SU-DHL-6 (cell line): ENCODE data around the gene NFKBIL1.
A peak's percentile ranks its signal among the peaks of the same experiment; 100 is the strongest.

Experiments
- H2AFZ ChIP-seq: fragments of 200-600 bp; sonication (generic); 2 replicates; pipeline ENCODE4 v1.6.1; 2014; ENCODE audit warnings: low read depth, mild to moderate bottlenecking, moderate library complexity, mixed read lengths, antibody characterized with exemption, low read length; ENCODE audit not compliant: severe bottlenecking
- H3F3A ChIP-seq: fragments of 200-600 bp; shearing (Covaris generic); 2 replicates; pipeline ENCODE4 v1.6.0; 2016; ENCODE audit warnings: antibody characterized with exemption, mild to moderate bottlenecking; ENCODE audit not compliant: insufficient read depth
- H3K27ac ChIP-seq: fragments of 200-600 bp; sonication (generic); 2 replicates; pipeline ENCODE4 v1.5.1; 2016; ENCODE audit warnings: low read depth, mild to moderate bottlenecking, low read length, moderate library complexity, mixed read lengths
- H3K27me3 ChIP-seq: fragments of 200-600 bp; sonication (generic), shearing (Covaris generic); 2 replicates; pipeline ENCODE4 v1.6.0; 2014; ENCODE audit warnings: mild to moderate bottlenecking, low read length
- H3K36me3 ChIP-seq: fragments of 200-600 bp; sonication (generic); 2 replicates; pipeline ENCODE4 v1.6.1; 2014; ENCODE audit warnings: mild to moderate bottlenecking, low read length, mixed read lengths
- H3K4me2 ChIP-seq: fragments of 300-600, 200-600 bp; shearing (Covaris generic), sonication (generic); 2 replicates; pipeline ENCODE4 v1.6.0; 2014; ENCODE audit warnings: low read length, low read depth, mild to moderate bottlenecking; ENCODE audit not compliant: poor library complexity, severe bottlenecking
- H3K4me3 ChIP-seq: fragments of 200-600 bp; sonication (generic); 2 replicates; pipeline ENCODE4 v1.5.1; 2014; ENCODE audit warnings: antibody characterized with exemption, low read length, mild to moderate bottlenecking, mixed read lengths; ENCODE audit not compliant: insufficient read depth, poor library complexity, severe bottlenecking
- H3K79me2 ChIP-seq: fragments of 200-600 bp; sonication (generic); 2 replicates; pipeline ENCODE4 v1.6.1; 2014; ENCODE audit warnings: mild to moderate bottlenecking, low read length, moderate library complexity; ENCODE audit not compliant: insufficient read depth
- H3K9ac ChIP-seq: fragments of 200-600 bp; sonication (generic); 2 replicates; pipeline ENCODE4 v1.7.0; 2014; ENCODE audit warnings: mild to moderate bottlenecking, low read length
- H3K9me2 ChIP-seq: fragments of 200-600 bp; sonication (generic); replicated peaks from 2 replicates; pipeline ENCODE4 v1.6.1; 2014; ENCODE audit warnings: low read length; ENCODE audit not compliant: insufficient read depth
- H3K9me3 ChIP-seq: fragments of 200-600 bp; sonication (generic); 2 replicates; pipeline ENCODE4 v1.6.1; 2014; ENCODE audit warnings: low read length, mixed read lengths; ENCODE audit not compliant: insufficient read depth
- H4K20me1 ChIP-seq: fragments of 200-600 bp; sonication (generic); 2 replicates; pipeline ENCODE4 v1.6.1; 2014; ENCODE audit warnings: low read depth, mild to moderate bottlenecking, antibody characterized with exemption, low read length, moderate library complexity, mixed read lengths
- CTCF ChIP-seq: fragments of 200-600 bp; sonication (generic); IDR thresholded peaks from one replicate; pipeline ENCODE4 v1.5.1; 2017; ENCODE audit warnings: antibody characterized with exemption, mild to moderate bottlenecking, low read length, moderate library complexity; ENCODE audit not compliant: insufficient read depth, poor library complexity, severe bottlenecking
- EZH2phosphoT487 ChIP-seq: fragments of 200-600 bp; sonication (generic), shearing (Covaris generic); conservative IDR thresholded peaks from 2 replicates; pipeline ENCODE4 v1.6.1; 2018; ENCODE audit warnings: mild to moderate bottlenecking, antibody characterized with exemption, low read length, moderate library complexity, mixed read lengths

NFKBIL1 gene

GRCh38 chr6:31580438-31580740, 33.0 kb downstream of the NFKBIL1 start:
- H3K27me3 ChIP-seq, result no peaks in the 10 kb centered on the region
- H3K79me2 ChIP-seq, result peaks cover 37% of the 10 kb centered on the region
- H3F3A ChIP-seq, result peaks cover 88% of the 10 kb centered on the region
- no peaks in the 10 kb centered on the region for H4K20me1 ChIP-seq
- peak overlapping the region; percentile 86 for H3K4me2 ChIP-seq
- no peaks in the 10 kb centered on the region for H3K9me3 ChIP-seq
- H3K9me2 ChIP-seq, result no peaks in the 10 kb centered on the region
- H3K9ac ChIP-seq, result peak overlapping the region; percentile 87
- peak overlapping the region; percentile 15 for H2AFZ ChIP-seq
- no peak for TF ChIP-seq EZH2phosphoT487
- TF ChIP-seq CTCF, result no peak
- H3K36me3 ChIP-seq, result peaks cover 3% of the 10 kb centered on the region; the same call in 1 of the 2 replicates
- H3K27ac ChIP-seq, result peak overlapping the region; percentile 92
- H3K4me3 ChIP-seq, result peak overlapping the region; percentile 86

- H3K4me3 ChIP-seq, result peak overlapping the region; percentile 86
- H3K27ac ChIP-seq, result peak overlapping the region; percentile 92
- H3F3A ChIP-seq, result peaks cover 89% of the 10 kb centered on the region
- H3K9me3 ChIP-seq, result no peaks in the 10 kb centered on the region
- H3K4me2 ChIP-seq, result peak overlapping the region; percentile 86
- TF ChIP-seq EZH2phosphoT487, result no peak
- peak; percentile 100 for TF ChIP-seq CTCF
- peak overlapping the region; percentile 87 for H3K9ac ChIP-seq
- H2AFZ ChIP-seq, result peak overlapping the region; percentile 15
- H4K20me1 ChIP-seq, result no peaks in the 10 kb centered on the region
- peaks cover 32% of the 10 kb centered on the region for H3K79me2 ChIP-seq
- H3K9me2 ChIP-seq, result no peaks in the 10 kb centered on the region
- no peaks in the 10 kb centered on the region for H3K27me3 ChIP-seq
- peaks cover 3% of the 10 kb centered on the region; the same call in 1 of the 2 replicates for H3K36me3 ChIP-seq
Observed at GRCh38 chr6:31580807-31581433, 33.5 kb downstream of the NFKBIL1 start.

GRCh38 chr6:31581434-31582229, 34.2 kb downstream of the NFKBIL1 start:
- Histone ChIP-seq H3K9me2 (no peaks in the 10 kb centered on the region), H3F3A (peaks cover 85% of the 10 kb centered on the region), H3K9ac (peak overlapping the region; percentile 87), H3K27me3 (no peaks in the 10 kb centered on the region), H3K79me2 (peaks cover 25% of the 10 kb centered on the region), H4K20me1 (no peaks in the 10 kb centered on the region), H3K4me2 (peak overlapping the region; percentile 86), H3K36me3 (peaks cover under 1% of the 10 kb centered on the region; the same call in 1 of the 2 replicates), H3K4me3 (peak overlapping the region; percentile 86), H2AFZ (no peak overlapping the region), H3K27ac (peak overlapping the region; percentile 92), H3K9me3 (no peaks in the 10 kb centered on the region)
- no peak for TF ChIP-seq EZH2phosphoT487
- no peak for TF ChIP-seq CTCF
